WI38 (cell line): ENCODE results near the gene CDC20.

Source experiments
- H3K4me3 ChIP-seq: 2 replicates; pipeline ENCODE4 v1.5.1; 2011; ENCODE audit warnings: low read depth, mild to moderate bottlenecking, control low read depth, low read length
- TF ChIP-seq, protein P1 (sequence below): IDR thresholded peaks from 2 replicates; pipeline ENCODE4 v1.5.1; 2012; ENCODE audit warnings: low read depth, mild to moderate bottlenecking, control low read depth, low read length

The CDC20 gene

DNA sequence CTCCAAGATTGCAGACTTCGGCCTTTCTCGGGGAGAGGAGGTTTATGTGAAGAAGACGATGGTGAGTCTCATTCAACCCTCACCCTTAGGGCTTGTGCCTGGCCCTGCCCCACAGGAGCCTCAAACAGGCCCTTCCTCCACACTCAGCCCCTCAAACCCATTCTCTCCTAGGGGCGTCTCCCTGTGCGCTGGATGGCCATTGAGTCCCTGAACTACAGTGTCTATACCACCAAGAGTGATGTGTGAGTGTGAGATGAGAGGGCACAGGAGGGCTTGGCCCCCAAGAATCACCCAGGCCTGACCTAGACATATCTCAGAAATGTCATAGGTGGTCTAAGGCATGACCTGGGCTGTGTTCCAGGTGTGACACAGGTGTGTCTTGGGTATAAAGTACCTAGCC lies 39.5 kb upstream of the CDC20 start:
- TF ChIP-seq, protein P1, sequence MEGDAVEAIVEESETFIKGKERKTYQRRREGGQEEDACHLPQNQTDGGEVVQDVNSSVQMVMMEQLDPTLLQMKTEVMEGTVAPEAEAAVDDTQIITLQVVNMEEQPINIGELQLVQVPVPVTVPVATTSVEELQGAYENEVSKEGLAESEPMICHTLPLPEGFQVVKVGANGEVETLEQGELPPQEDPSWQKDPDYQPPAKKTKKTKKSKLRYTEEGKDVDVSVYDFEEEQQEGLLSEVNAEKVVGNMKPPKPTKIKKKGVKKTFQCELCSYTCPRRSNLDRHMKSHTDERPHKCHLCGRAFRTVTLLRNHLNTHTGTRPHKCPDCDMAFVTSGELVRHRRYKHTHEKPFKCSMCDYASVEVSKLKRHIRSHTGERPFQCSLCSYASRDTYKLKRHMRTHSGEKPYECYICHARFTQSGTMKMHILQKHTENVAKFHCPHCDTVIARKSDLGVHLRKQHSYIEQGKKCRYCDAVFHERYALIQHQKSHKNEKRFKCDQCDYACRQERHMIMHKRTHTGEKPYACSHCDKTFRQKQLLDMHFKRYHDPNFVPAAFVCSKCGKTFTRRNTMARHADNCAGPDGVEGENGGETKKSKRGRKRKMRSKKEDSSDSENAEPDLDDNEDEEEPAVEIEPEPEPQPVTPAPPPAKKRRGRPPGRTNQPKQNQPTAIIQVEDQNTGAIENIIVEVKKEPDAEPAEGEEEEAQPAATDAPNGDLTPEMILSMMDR, result no peak
- H3K4me3 ChIP-seq, result no peak overlapping the region

DNA sequence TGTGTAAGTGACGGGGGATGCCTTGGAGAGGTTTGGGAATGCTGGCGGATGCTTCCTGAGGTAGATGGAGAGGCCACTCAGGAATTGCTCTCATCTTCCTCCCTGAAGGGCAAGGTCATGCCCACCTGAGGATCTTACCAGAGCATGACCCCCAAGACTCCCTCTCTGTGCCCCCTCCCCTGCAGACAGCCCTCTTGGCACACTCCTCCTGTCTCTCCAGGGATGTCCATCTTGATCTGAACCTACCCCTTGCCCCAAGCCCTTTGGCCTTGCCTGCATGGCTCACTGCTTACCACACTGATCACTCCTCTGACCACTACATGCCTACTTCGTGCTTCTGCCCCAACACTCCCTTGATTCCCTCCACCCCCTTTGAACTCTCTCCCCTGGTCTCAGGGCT lies 39.0 kb upstream of the CDC20 start:
- no peak overlapping the region for H3K4me3 ChIP-seq
- TF ChIP-seq, protein P1, result no peak

DNA sequence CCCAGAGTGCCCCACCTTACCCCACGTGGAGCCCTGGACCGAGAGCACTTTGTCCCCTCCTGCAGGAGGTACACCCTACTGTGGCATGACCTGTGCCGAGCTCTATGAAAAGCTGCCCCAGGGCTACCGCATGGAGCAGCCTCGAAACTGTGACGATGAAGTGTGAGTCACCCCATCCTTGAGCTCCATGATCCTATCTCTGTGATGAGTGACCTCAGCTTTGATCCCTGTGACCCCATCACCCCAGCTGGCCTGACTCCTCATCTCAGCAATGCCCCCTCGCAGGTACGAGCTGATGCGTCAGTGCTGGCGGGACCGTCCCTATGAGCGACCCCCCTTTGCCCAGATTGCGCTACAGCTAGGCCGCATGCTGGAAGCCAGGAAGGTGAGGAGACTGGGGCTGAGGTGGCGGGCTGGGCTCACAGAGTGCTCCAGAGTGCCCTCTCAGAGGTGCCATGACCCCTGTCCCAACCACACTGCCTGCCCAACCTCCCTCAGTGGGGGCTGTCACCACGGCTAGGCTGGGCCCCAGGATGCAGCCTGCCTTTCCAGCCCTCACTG lies 37.4 kb upstream of the CDC20 start:
- H3K4me3 ChIP-seq, result no peak overlapping the region
- TF ChIP-seq, protein P1, result no peak

DNA sequence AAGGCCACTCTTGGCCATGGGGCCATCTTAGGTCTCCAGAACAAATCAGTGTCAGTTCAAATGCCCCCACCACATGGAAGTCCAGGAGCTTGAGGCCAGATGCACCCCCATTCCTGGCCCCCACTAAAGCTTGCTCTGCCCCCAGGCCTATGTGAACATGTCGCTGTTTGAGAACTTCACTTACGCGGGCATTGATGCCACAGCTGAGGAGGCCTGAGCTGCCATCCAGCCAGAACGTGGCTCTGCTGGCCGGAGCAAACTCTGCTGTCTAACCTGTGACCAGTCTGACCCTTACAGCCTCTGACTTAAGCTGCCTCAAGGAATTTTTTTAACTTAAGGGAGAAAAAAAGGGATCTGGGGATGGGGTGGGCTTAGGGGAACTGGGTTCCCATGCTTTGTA lies 36.3 kb upstream of the CDC20 start:
- no peak overlapping the region for H3K4me3 ChIP-seq
- TF ChIP-seq, protein P1, result no peak

DNA sequence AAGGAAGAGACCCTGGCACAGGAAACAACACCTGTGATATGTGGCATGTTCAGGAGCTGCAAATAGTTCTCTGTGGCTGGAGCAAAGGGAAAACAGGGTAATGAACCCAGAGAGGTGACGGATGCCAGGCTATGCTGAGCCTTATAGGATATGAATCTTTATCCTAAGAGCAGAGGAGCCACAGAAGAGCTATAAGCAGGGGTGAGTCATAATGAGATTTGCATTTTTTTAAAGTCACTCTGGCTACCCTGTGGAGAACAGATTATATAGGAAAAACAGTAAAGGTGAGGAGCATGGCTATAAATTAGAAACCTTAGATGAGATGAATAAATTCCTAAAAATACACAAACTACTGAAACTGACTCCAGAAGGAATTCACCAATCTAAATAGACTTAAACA lies 34.0 kb upstream of the CDC20 start:
- no peak overlapping the region for H3K4me3 ChIP-seq
- TF ChIP-seq, protein P1, result no peak

DNA sequence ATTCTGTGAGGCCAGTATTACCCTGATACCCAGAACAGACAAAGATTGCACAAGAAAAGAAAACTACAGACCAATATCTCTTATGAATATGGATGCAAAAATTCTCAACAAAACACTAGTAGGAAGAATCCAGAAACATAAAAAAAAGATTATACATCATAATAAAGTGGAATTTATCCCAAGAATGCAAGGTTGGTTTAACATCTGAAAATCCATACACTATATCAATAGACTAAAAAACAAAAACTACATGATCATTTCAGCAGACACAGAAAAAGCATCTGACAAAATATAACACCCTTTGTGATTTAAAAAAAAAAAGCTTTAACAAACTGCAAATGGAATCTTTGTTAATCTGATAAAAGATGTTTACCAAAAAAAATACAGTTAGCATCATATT lies 33.4 kb upstream of the CDC20 start:
- TF ChIP-seq, protein P1, result no peak
- no peak overlapping the region for H3K4me3 ChIP-seq

DNA sequence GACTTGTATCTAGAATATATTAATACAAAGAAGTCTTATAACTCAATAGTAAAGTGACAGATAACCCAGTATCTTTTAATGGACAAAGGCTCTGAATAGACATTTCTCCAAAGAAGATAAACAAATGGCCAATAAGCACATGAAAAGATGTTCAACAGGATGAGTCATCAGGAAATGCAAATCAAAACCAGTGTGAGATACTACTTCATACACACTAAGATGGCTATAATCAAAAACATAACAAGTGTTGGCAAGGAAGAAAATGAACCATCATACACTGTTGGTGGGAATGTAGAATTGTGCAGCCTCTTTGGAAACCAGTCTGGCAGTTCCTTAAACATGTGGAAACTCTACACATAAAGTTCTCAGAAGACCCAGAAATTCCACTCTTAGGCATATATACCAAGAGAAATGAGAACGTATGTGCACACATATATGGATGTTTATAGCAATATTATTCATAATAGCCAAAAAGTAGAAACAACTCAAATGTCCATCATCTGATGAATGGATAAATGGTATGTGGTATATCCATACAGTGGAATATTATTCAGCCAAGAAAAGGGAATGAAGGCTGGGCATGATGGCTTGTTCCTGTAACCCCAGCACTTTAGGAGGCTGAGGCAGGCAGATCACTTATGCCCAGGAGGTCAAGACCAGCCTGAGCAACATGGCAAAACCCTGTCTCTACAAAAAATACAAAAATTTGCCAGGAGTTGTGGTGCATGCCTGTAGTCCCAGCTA lies 31.1 kb upstream of the CDC20 start:
- TF ChIP-seq, protein P1, result no peak
- no peak overlapping the region for H3K4me3 ChIP-seq
